Activated CD4-positive, CD25-positive, alpha-beta regulatory T cell treated with anti-CD3 and anti-CD28 coated beads, Interleukin-2, amount 50 U/mL, for 72 hours (primary cell): ENCODE results near the gene PPARG.

Experiments used
- DNase-seq: peaks from one replicate; pipeline ENCODE4 v3.0.0; 2021

PPARG gene

GRCh38 chr3:12345584-12346494 is 57.0 kb downstream of the PPARG start:
- no peak for DNase-seq

DNA sequence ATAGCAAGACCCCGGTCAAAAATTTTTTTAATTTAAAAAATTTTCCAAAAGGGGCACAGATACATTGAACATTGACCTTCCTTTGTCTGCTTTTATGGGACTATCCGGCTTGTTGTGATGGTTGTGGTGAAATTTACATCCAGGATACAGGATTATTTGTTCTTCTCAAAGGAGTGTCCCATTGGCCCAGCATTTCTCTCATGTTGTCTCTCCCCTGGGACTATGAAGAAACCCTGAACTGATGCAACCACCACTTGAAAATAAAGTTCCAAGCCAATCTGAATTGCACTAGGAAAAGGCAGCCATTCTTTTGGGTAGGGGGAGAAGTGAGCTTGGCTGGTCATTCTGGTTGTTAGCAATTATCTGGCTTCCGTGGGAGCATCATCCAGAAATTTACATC is 58.4 kb downstream of the PPARG start:
- no peak for DNase-seq

GRCh38 chr3:12349895-12350811 is 61.3 kb downstream of the PPARG start:
- no peak for DNase-seq

- no peak for DNase-seq
Observed at GRCh38 chr3:12351145-12351544, 62.3 kb downstream of the PPARG start.

- DNase-seq, result no peak
Observed at GRCh38 chr3:12352253-12352652, 63.4 kb downstream of the PPARG start.

DNA sequence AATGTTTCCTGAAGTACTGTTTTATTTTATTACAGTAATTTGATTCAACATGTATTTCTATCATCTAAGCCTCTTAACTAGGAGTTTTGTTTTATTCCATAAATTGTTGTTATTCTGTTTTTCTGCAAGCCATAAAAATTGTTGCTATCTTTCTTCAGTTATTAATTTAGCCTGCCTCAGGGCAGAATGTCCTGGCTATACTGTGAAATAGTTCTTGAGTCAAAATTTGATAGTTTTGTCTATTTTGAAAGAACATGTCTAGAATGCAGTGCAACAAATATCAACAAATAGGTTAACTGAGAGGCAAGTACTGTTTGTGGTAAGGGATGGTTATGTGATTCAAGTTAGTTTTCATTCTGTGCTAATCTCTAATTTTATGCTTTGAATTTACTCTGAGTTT is 63.9 kb downstream of the PPARG start:
- DNase-seq, result no peak

DNA sequence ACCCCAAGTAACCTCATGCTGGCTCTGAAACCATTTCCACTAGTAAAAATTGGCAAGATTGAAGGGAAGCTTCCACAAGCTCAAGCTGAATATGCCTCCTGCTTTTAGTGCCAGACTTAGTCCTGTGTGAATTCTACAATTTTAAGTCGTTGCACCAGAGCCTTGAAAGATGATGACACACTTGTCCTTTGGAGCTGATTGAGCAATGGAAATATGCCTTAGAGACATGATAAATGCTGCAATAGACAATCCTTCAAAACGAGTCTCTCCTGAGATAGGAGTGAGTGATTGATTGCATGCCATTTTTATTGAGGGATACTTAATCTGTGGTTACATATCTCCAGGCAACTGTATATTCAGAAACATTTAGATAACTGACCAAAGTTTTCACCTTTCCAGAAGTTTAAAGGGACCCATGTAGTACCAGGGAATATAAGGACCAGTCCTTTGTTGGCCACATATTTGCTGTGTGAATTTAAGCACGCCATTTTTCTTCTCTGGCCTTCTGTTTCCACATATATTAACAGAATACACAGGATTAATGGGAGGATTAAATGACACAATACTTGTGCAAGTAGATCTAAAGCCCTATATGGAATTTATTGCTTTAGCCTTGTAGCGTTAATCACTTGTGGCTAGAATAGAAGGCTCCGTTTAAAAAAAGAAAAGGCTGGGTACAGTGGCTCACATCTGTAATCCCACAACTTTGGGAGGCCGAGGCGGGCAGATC is 65.1 kb downstream of the PPARG start:
- no peak for DNase-seq

GRCh38 chr3:12356175-12356574 is 67.3 kb downstream of the PPARG start:
- DNase-seq, result no peak

DNA sequence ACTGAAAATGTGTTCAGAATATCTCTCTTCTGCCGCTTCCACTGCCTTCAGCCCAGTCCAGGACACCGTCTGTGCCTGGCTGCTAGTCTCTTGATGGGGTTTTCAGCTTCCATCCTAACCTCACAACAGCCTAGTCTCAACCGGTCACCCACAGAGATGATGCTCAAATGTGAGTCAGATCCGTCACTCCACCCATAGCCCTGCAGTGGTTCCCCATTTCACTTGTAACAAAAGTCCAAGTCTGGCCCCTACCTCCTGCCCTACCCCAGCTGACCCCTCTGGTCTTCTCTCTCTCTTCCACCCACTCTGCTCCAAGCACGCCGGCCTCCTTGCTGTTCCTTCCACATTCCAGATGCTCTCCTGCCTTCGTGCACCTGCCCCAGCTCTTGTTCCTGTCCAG is 68.1 kb downstream of the PPARG start:
- DNase-seq, result no peak

DNA sequence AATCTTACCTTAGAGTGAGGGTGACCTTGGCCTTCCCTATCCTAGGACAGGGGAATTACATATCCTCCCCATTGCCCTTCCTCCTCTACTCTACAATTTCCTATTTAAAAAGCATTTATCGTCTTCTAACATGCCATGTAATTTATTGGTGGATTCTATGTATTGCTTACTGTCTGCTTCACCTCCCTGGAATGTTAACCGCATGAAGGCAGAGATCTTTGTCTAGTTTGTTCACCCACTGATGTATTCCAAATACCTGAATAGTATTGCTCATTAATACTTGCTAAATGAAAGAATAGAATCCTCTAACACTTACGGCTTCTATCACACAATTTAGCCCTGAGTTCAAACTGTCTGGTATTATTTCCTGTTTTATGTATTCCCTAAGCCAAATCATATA is 68.6 kb downstream of the PPARG start:
- no peak for DNase-seq

- no peak for DNase-seq
Observed at GRCh38 chr3:12363397-12364195, 74.7 kb downstream of the PPARG start.

DNA sequence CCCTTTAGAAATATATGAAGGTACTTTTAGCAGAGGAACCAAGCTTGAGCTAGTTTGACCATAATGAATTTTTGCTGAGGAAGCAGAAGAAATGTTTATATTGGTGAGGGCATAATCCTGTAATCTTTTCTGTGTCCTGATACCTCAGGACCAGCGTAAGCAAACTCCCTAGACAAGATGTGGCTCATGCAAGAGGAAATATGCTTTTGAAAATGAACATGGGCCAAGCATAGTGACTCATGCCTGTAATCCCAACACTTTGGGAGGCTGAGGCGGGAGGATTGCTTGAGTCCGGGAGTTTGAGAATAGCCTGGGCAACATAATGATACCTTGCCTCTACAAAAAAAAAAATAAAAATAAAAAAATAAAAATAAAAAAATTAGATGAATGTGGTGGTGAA is 78.5 kb downstream of the PPARG start:
- no peak for DNase-seq

DNA sequence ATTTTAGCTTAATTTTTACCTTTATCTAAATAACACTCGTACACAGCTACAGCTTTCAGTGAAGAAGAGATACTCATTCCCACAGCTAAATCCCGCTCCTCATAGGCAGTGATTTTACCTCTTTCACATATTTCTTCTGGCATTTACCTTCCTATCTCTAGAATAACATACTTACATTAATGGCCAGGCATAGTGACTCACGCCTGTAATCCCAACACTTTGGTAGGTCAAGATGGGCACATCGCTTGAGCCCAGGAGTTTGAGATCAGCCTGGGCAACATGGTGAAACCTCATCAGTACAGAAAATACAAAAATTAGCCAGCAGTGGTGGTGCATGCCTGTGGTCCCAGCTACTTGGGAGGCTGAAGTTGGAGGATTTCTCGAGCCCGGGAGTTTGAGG is 80.2 kb downstream of the PPARG start:
- no peak for DNase-seq

DNA sequence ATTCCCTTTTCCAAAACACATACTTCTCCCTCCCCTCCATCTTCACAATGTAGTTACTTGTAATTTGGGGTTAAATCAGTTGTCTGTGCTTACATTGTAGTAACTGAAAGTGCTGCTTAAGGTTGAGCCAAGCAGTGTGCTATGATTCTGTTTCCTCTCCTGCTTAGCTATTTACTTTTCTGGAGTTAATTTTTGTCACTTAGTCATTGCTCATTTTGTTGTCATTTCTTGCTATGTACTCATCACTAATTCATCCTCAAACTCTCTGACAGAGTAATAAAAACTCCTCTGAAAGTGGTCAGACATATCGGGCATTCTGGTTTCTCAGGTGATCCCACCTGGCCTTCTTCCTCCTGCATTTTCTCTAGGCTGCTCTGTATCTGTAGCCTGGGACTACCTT is 80.7 kb downstream of the PPARG start:
- no peak for DNase-seq

DNA sequence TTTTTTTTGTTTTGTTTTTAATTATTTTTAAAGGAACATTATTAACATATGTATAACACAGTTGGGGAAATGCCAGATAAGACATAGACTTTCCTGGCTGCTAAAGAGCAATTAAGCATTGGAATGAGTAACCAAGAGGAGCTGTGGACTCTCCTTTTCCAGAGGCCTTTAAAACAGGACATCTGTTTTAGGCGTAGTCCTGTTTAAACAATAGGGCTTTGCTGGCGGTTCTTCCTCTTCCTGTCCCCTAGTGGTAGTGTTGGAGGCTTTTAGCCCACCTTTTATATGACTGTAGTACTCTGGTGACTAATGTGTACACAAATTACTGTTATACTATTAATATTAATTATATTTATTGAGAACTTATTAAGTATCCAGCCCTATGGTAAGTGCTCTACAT is 81.9 kb downstream of the PPARG start:
- no peak for DNase-seq

- no peak for DNase-seq
Observed at GRCh38 chr3:12371525-12372140, 82.8 kb downstream of the PPARG start.

DNA sequence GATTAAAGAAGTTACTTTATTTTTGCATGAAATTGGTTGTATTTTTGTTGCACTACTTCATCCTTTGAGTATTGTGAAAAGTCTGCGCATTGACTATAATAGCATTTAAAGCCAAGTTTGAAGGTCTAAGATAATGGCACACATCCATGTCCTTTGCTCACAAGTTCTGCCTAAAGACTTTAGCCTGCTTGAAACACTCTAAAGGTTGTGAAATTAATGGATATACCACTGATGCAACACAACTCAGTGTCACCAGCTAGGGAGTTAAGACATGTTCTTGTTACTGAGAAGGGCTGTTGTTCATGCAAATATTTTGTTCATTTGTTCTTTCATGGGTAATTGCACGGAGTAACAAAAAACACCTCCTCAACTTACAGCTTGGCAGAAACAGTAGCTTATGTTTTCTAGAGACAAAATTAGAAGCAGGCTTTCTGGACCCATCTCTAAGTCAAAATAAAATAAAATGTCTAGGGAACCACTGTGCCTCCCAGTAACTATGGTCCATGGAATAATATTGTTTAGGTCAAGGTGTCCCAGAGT is 83.9 kb downstream of the PPARG start:
- DNase-seq, result no peak

DNA sequence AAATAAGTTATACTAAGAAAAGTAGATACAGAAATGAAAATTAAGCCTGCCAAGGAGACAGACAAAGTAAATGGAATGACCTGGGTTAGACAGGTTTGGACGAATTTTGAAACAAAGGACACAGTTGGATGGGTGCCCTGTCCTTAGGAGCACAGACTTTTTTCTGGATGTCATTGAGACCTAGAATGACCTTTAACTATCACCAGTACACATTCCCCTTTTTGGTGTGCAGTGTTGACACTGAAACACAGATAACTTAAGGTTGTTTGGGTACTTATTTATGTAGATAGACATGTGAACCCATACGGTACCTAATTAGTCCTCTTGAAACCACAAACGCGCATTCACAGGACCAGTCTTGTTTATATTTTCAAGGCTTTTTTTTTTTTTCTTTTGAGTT is 86.7 kb downstream of the PPARG start:
- no peak for DNase-seq

GRCh38 chr3:12379640-12380429 is 91.0 kb downstream of the PPARG start:
- DNase-seq, result no peak

DNA sequence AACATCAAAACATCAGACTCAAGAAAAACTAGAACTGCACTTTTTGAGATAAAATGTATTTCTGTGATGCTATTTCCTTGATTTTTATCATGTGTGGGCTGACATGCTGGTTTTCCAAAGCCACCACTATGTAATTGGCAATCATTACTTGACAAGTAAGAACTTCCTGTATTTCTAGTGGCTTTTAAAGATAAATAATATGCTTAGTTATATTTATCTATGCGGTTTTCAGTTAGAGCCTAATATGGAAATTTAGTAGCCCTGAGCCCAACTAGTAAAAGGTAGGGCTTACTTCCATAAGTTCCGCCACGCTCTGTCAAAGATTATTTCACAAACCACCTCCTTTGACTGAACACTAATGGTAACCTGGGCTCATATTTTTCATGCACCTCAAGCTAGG is 91.6 kb downstream of the PPARG start:
- DNase-seq, result no peak

GRCh38 chr3:12381199-12381598 is 92.3 kb downstream of the PPARG start:
- DNase-seq, result no peak
